Coronary artery (tissue), 2 donors: ENCODE measurements around the gene FRRS1.

ENCODE experiments used
- DNase-seq: peaks from one replicate; pipeline ENCODE4 v3.0.0-alpha.2; 2017; ENCODE audit warnings: low spot score
- H3K27ac ChIP-seq, 2 donors: fragments of 200-600 bp; sonication (generic); one replicate each; pipeline ENCODE4 v1.5.1; 2016 to 2019
- H3K4me3 ChIP-seq: fragments of 200-600 bp; sonication (generic); 2 replicates; pipeline ENCODE4 v1.5.1; 2016; ENCODE audit warnings: mild to moderate bottlenecking, moderate library complexity
- CTCF ChIP-seq: fragments of 200-600 bp; sonication (generic); IDR thresholded peaks from one replicate; pipeline ENCODE4 v1.5.1; 2019; ENCODE audit warnings: antibody characterized with exemption

The FRRS1 gene

GRCh38 chr1:99662539-99663080, 103.8 kb downstream of the FRRS1 start:
- H3K27ac ChIP-seq = peak overlapping the region in 1 of 2 donors; percentile 70
- TF ChIP-seq CTCF = no peak
- DNase-seq = peak; percentile 81
- H3K4me3 ChIP-seq = no peak overlapping the region

- no peak overlapping the region for H3K4me3 ChIP-seq
- H3K27ac ChIP-seq = peak overlapping the region in 1 of 2 donors; percentile 56
- DNase-seq = no peak
- TF ChIP-seq CTCF = no peak
These were observed 104.7 kb downstream of the FRRS1 start for GRCh38 chr1:99661780-99662179.

DNA sequence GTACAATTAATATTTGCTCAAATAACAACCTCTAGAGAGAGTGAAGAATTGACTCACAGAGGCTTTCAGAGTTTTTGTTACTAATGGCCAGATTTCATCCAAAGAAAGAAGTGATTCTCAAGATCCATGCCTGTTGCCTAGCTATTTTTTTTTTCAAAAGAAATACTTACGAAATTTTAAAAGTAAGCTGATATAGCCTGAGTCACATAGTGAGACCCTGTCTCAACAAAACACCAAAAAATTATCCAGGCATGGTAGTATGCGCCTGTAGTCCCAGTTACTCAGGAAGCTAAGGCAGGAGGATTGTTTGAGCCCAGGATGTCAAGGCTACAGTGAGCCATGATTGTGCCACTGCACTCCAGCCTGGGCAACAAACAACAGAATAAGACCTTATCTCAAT, 105.9 kb downstream of the FRRS1 start:
- TF ChIP-seq CTCF = no peak
- DNase-seq = no peak
- Histone ChIP-seq H3K4me3 (no peak overlapping the region), H3K27ac (peak overlapping the region in 1 of 2 donors; percentile 64)

- TF ChIP-seq CTCF = no peak
- H3K27ac ChIP-seq = peak overlapping the region in 1 of 2 donors; percentile 60
- DNase-seq = no peak
- H3K4me3 ChIP-seq = no peak overlapping the region
These were observed 106.7 kb downstream of the FRRS1 start for GRCh38 chr1:99659755-99660210.
